ENCODE results near the gene GLIS2.

Gene GLIS2

GRCh38 chr16:4315186-4316107, at the start of gene GLIS2:
GLIS2 (plus strand) TSS chr16:4316067; CDS start chr16:4332281, 16,214 bp downstream.
- Histone ChIP-seq H3K36me3 (ENCODE audit: control insufficient read depth in 2 of 2, insufficient read depth in 1 of 2, low read length in 2 of 2) (no peaks in the 10 kb centered on the region), H3K9me3 (ENCODE audit: control insufficient read depth, insufficient read depth, low read depth, low read length) (no peaks in the 10 kb centered on the region), H3K4me1 (ENCODE audit: control insufficient read depth, insufficient read depth, low read length) (peaks cover 4% of the 10 kb centered on the region; the same call in 1 of the 2 replicates), H3K27ac (ENCODE audit: extremely low read depth, low read depth, low read length) (peak within 1 kb of the TSS; percentile 66; the same call in 1 of the 2 replicates), H3K4me3 (ENCODE audit: low read depth, low read length) (peak within 1 kb of the TSS; percentile 52)
- ChIA-PET CTCF (interaction anchor here (0.5 to 1.8 kb wide), 7 partner anchors 10 to 88 kb away, joined by 3 to 7 read pairs (median 3); partner anchors contain the start of gene VASN), POLR2A (interaction anchor here (0.6 to 2.9 kb wide), 5 partner anchors 17 to 297 kb away, joined by 3 to 11 read pairs (median 7); partner anchors contain the start of gene TFAP4)
- TF ChIP-seq PRDM4 (tag by site-specific recombination; IDR thresholded peaks at IDR 0.05) = no peak
- TF ChIP-seq ZNF660 (tag by site-specific recombination; IDR thresholded peaks at IDR 0.05) = peak; percentile 20; the same call in 1 of the 2 replicates
- TF ChIP-seq RBAK (tag by site-specific recombination; IDR thresholded peaks at IDR 0.05) = no peak
- peak; percentile 89 for TF ChIP-seq ZNF335 (tag by site-specific recombination; conservative IDR thresholded peaks at IDR 0.05)
- TF ChIP-seq ZNF138 (tag by site-specific recombination; IDR thresholded peaks at IDR 0.05; ENCODE audit: borderline replicate concordance) = no peak
- TF ChIP-seq, protein P1, sequence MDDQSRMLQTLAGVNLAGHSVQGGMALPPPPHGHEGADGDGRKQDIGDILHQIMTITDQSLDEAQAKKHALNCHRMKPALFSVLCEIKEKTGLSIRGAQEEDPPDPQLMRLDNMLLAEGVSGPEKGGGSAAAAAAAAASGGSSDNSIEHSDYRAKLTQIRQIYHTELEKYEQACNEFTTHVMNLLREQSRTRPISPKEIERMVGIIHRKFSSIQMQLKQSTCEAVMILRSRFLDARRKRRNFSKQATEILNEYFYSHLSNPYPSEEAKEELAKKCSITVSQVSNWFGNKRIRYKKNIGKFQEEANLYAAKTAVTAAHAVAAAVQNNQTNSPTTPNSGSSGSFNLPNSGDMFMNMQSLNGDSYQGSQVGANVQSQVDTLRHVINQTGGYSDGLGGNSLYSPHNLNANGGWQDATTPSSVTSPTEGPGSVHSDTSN (CRISPR knock-in tag; IDR thresholded peaks at IDR 0.05) = no peak
- TF ChIP-seq ZNF544 (tag by site-specific recombination; IDR thresholded peaks at IDR 0.05) = no peak
- peak; percentile 48 for TF ChIP-seq GLIS2 (tag by site-specific recombination; IDR thresholded peaks at IDR 0.05)
- no peak for TF ChIP-seq ZNF670 (tag by site-specific recombination; IDR thresholded peaks at IDR 0.05; ENCODE audit: low read depth)
- TF ChIP-seq ZNF600 (tag by site-specific recombination; IDR thresholded peaks at IDR 0.05) = peak; percentile 49; the same call in 1 of the 2 replicates
- TF ChIP-seq, protein P2, sequence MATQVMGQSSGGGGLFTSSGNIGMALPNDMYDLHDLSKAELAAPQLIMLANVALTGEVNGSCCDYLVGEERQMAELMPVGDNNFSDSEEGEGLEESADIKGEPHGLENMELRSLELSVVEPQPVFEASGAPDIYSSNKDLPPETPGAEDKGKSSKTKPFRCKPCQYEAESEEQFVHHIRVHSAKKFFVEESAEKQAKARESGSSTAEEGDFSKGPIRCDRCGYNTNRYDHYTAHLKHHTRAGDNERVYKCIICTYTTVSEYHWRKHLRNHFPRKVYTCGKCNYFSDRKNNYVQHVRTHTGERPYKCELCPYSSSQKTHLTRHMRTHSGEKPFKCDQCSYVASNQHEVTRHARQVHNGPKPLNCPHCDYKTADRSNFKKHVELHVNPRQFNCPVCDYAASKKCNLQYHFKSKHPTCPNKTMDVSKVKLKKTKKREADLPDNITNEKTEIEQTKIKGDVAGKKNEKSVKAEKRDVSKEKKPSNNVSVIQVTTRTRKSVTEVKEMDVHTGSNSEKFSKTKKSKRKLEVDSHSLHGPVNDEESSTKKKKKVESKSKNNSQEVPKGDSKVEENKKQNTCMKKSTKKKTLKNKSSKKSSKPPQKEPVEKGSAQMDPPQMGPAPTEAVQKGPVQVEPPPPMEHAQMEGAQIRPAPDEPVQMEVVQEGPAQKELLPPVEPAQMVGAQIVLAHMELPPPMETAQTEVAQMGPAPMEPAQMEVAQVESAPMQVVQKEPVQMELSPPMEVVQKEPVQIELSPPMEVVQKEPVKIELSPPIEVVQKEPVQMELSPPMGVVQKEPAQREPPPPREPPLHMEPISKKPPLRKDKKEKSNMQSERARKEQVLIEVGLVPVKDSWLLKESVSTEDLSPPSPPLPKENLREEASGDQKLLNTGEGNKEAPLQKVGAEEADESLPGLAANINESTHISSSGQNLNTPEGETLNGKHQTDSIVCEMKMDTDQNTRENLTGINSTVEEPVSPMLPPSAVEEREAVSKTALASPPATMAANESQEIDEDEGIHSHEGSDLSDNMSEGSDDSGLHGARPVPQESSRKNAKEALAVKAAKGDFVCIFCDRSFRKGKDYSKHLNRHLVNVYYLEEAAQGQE (tag by site-specific recombination; IDR thresholded peaks at IDR 0.05) = no peak
- 0 out of 2 replicates have a peak, but pooled peaks have one; percentile 21 for TF ChIP-seq YY1 (tag by site-specific recombination; IDR thresholded peaks at IDR 0.05)
- TF ChIP-seq KLF10 (tag by site-specific recombination; IDR thresholded peaks at IDR 0.05) = no peak
- TF ChIP-seq MZF1 (tag by site-specific recombination; IDR thresholded peaks at IDR 0.05; ENCODE audit: borderline replicate concordance) = no peak
- TF ChIP-seq KLF1 (tag by site-specific recombination; IDR thresholded peaks at IDR 0.05) = 0 out of 2 replicates have a peak, but pooled peaks have one; percentile 9
- TF ChIP-seq ZNF366 (tag by site-specific recombination; conservative IDR thresholded peaks at IDR 0.05) = no peak
- peak; percentile 24; the same call in 1 of the 2 replicates for TF ChIP-seq ZIC2 (tag by site-specific recombination; IDR thresholded peaks at IDR 0.05)
- TF ChIP-seq GFI1B (tag by site-specific recombination; IDR thresholded peaks at IDR 0.05) = no peak
- TF ChIP-seq ZNF16 (tag by site-specific recombination; IDR thresholded peaks at IDR 0.05; ENCODE audit: low read depth) = no peak
- no peak for TF ChIP-seq HOXC10 (CRISPR knock-in tag; IDR thresholded peaks at IDR 0.05)
- TF ChIP-seq ZNF155 (tag by site-specific recombination; IDR thresholded peaks at IDR 0.05) = no peak
- TF ChIP-seq ZNF19 (tag by site-specific recombination; IDR thresholded peaks at IDR 0.05; ENCODE audit: low read depth) = no peak
- TF ChIP-seq ZBTB20 (tag by site-specific recombination; IDR thresholded peaks at IDR 0.05) = peak; percentile 96
- no peak for TF ChIP-seq ZNF121 (tag by site-specific recombination; IDR thresholded peaks at IDR 0.05)
- TF ChIP-seq, protein P3, sequence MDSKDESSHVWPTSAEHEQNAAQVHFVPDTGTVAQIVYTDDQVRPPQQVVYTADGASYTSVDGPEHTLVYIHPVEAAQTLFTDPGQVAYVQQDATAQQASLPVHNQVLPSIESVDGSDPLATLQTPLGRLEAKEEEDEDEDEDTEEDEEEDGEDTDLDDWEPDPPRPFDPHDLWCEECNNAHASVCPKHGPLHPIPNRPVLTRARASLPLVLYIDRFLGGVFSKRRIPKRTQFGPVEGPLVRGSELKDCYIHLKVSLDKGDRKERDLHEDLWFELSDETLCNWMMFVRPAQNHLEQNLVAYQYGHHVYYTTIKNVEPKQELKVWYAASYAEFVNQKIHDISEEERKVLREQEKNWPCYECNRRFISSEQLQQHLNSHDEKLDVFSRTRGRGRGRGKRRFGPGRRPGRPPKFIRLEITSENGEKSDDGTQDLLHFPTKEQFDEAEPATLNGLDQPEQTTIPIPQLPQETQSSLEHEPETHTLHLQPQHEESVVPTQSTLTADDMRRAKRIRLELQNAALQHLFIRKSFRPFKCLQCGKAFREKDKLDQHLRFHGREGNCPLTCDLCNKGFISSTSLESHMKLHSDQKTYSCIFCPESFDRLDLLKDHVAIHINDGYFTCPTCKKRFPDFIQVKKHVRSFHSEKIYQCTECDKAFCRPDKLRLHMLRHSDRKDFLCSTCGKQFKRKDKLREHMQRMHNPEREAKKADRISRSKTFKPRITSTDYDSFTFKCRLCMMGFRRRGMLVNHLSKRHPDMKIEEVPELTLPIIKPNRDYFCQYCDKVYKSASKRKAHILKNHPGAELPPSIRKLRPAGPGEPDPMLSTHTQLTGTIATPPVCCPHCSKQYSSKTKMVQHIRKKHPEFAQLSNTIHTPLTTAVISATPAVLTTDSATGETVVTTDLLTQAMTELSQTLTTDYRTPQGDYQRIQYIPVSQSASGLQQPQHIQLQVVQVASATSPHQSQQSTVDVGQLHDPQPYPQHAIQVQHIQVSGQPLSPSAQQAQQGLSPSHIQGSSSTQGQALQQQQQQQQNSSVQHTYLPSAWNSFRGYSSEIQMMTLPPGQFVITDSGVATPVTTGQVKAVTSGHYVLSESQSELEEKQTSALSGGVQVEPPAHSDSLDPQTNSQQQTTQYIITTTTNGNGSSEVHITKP (tag by site-specific recombination; IDR thresholded peaks at IDR 0.05) = no peak
- TF ChIP-seq MEIS1 (CRISPR knock-in tag; IDR thresholded peaks at IDR 0.05; ENCODE audit: borderline replicate concordance) = no peak
